Daoy (cell line): Measurements from ENCODE around the gene ADGRF5. TPM values are rescaled to one million over a fixed set of nuclear protein-coding genes. Genes with fewer than 3 reads are reported as not detected.
A peak's percentile ranks its signal among the peaks of the same experiment; 100 is the strongest.

Source experiments
- DNase-seq: peaks from one replicate; pipeline ENCODE4 v3.0.0-alpha.2; 2015; ENCODE audit warnings: low read depth
- total RNA-seq: library from RNA; depleted of rRNA; stranded (reverse); fragments of >200 nt; shearing (Covaris generic); gene quantifications from 2 replicates; pipeline ENCODE4 v1.2.3, GENCODE V29; 2014

The ADGRF5 gene
- total RNA-seq, 1 experiment from 2014 or later = 0.11 TPM

- peak; percentile 44 for DNase-seq
Observed at GRCh38 chr6:46932526-46933319, 11.0 kb upstream of the ADGRF5 start.

GRCh38 chr6:46931416-46931815, 9.7 kb upstream of the ADGRF5 start:
- no peak for DNase-seq

GRCh38 chr6:46930331-46930730, 8.6 kb upstream of the ADGRF5 start:
- no peak for DNase-seq

DNA sequence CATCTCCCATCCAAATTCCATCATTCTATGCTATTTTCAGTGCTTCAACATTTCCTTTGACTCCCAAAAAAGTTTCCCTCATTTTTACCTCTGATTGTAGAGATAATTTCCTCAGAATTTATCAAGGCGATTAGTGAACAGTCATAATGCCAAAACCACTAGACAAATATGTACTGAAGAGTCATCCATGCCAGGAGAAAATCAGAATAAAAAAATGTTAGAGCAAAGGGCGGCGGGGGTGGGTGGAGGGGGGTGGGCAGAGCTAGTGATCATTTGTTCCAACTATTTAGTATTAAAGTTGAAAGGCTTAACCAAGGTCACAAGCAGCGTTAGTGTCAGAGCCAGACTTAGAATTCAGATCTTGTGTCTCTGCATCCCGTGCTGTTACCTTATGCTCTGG, 5.3 kb upstream of the ADGRF5 start:
- no peak for DNase-seq

GRCh38 chr6:46926481-46926880, 4.7 kb upstream of the ADGRF5 start:
- DNase-seq = peak; percentile 32

- DNase-seq = peak; percentile 50
Observed at GRCh38 chr6:46925563-46926253, 4.0 kb upstream of the ADGRF5 start.

GRCh38 chr6:46923476-46923875, 1.7 kb upstream of the ADGRF5 start:
- no peak for DNase-seq

DNA sequence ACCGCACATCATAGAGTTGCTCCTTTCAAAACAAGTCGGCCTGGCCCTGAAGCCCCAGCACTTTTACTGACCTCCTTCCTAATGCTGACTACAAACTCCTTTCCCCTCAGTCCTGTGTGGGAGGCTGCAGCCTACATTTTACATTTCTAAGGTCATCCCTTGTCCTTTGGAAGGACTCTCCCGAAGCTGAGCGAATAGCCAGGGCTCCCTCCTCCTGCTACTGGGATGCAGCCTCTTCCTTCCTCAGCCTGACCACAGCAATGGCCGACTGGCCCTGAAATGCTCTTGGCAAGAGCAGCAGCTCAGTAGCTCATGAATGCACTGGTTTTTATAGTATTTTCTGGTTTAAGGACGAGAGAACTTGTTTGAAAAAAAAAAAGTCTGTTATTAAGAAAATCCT, 679 bp downstream of the ADGRF5 start:
- no peak for DNase-seq

DNA sequence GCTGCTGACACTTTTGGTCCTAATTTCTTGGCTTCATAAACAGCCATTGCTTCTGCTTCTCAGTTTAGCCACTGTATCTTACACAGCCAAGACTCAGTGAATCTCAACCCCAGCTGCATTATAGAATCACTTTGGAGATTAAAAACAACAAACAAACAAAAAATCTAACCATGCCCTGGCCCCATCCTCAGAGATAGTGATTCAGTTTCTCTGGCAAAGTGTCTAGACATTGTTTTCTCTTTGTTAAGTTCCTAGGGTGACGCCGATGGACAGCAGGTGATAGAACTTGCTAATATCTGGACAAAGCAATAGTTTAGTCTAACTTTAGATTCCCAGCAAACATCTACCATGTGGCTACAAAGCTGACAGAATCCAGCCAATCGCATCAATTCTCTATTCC, 2.9 kb downstream of the ADGRF5 start:
- no peak for DNase-seq

- no peak for DNase-seq
Observed at GRCh38 chr6:46917002-46917545, 4.7 kb downstream of the ADGRF5 start.

GRCh38 chr6:46915866-46916265, 5.9 kb downstream of the ADGRF5 start:
- no peak for DNase-seq

- DNase-seq = no peak
Observed at GRCh38 chr6:46915380-46915779, 6.4 kb downstream of the ADGRF5 start.

- DNase-seq = no peak
Observed at GRCh38 chr6:46914279-46914810, 7.4 kb downstream of the ADGRF5 start.

DNA sequence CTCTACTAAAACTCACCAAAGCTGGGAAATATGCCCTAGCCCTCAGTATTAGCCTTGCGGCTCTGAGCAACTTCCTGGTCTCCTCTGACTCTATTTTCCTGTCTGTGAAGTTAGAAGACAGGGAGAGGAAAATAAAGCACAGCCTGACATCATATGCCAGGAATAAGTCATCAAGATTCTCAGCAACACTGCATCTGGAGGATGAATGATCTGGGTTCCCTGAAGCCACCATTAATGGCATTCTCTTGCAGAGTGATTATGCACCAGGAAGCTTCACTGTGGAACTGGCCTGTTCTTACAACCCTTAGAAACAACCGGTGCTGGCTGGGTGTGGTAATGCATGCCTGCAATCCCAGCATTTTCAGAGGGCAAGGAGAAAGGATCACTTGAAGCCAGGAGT, 12.4 kb downstream of the ADGRF5 start:
- no peak for DNase-seq

DNA sequence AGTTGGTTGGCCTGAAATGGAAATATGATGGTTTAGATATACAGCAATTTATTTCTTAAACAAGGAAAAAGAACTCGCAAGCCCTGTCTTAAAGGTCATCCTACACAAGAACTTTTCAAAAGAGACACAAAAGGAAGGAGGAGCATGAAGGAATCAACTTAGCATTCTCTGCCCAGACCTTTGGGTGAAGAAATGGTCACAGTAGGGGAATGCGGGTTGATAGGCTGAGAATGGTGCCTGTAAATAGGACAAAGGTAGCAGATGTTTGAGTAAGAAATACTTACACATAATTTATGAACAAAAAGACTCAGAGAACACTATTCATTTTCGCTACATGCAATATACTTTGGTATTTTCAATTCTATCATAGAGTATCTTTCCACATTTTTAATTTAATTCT, 15.0 kb downstream of the ADGRF5 start:
- DNase-seq = no peak

- no peak for DNase-seq
Observed at GRCh38 chr6:46904117-46904516, 17.6 kb downstream of the ADGRF5 start.

- no peak for DNase-seq
Observed at GRCh38 chr6:46903175-46903574, 18.6 kb downstream of the ADGRF5 start.

GRCh38 chr6:46901882-46902314, 19.8 kb downstream of the ADGRF5 start:
- no peak for DNase-seq

- no peak for DNase-seq
Observed at GRCh38 chr6:46900266-46900665, 21.5 kb downstream of the ADGRF5 start.

- no peak for DNase-seq
Observed at GRCh38 chr6:46899659-46900058, 22.1 kb downstream of the ADGRF5 start.

GRCh38 chr6:46898006-46898405, 23.7 kb downstream of the ADGRF5 start:
- DNase-seq = no peak

GRCh38 chr6:46896871-46897270, 24.9 kb downstream of the ADGRF5 start:
- DNase-seq = no peak

DNA sequence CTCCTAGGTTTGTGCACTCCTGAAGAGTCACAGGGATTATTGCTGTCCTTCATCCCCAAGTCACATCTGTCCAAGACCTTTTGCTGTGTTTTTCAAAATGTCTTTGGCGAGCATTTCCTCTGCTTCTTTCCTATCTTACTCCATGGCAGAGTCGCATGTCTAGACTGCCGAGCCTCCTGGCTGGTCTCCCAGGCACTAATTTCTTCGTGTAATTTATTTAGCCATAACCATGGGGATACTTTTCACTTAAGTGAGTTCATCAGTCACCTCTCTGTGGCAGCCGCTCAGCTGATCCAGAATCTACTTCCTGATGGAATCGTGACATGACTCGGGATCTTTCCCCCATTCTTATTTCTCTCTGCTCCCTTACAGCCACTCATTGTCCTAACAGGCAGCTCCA, 25.8 kb downstream of the ADGRF5 start:
- no peak for DNase-seq
